ELF-1 (cell line): ENCODE measurements around the gene PDZD2.
"Not testable (repeated sequence)": the region's sequence is repeated elsewhere in the genome, so short reads cannot be mapped to it uniquely, and the experiment has no call there.

Experiments
- DNase-seq: peaks from one replicate; pipeline ENCODE4 v3.0.0-alpha.2; 2016; ENCODE audit warnings: low read depth, low spot score

PDZD2 gene

DNA sequence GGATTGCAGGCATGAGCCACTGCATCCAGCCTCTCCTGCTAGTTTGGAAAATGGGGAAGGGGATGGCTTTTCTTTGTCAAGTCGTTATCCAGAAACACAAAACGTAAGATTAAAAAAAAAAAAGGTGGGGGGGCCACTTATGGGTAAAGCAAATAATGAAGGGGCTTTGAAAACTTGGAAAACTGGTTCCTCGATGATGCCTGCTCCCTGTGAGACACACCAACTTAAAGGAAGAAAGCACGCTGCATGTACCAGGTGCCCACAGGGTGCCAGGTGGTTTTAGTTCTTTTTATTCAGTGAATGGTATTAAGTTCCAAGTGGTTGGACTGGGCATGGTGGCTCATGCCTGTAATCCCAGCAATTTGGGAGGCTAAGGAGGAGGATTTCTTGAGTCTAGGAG is 365.1 kb downstream of the PDZD2 start:
- DNase-seq = no peak

DNA sequence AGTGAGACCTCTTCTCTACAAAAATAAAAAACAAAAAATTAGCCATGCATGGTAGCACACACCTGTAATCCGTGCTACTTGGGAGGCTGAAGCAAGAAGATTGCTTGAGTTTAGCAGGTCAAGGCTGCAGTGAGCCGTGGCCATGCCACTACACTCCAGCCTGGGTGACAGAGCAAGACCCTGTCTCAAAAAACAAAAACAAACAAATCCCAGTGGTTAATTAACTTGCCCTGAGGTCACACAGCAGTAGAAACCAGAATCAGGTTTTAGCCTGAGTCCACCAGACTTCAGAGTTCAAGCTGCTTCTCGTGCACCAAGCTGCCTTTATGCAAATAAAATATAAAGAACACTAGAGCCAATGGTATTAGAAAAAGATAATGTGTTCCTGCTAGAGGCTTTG is 365.5 kb downstream of the PDZD2 start:
- peak; percentile 62 for DNase-seq

DNA sequence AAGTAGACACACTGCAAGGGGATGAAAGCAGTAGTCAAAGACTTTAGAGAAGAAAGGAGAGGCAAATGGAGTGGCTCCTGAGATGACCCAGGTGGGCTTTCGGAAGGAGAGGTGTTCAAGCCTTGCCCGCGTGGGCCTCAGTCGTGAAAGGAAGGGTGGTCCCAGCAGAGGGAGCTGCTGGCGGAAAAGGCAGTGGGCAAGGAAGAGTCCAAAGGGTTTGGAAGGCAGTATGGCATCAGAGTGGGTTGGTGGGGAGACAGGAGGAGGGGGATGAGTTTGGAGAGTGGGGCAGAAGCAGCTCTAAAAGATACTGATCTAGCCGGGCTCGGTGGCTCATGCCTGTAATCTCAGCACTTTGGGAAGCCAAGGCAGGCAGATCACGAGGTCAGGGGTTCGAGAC is 369.8 kb downstream of the PDZD2 start:
- no peak for DNase-seq

DNA sequence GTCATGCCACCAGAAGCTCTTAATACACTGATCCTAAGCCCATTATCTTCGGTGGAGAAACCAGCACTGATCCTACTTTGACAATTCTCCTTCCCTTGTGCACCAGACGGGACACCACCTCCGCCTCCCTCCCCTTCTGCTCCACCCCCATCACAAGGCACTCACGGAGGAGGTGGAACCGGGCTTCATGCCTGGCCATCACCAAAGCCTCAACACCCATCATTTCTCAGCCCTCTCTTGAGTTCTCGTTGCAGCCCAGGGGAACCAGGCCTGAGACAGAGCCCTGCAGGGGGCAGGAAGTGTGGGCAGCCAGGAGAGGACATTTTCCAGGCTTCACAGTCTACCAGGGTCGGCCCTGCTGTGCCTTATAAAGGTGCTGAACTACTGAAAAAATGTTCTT is 374.7 kb downstream of the PDZD2 start:
- peak; percentile 56 for DNase-seq

DNA sequence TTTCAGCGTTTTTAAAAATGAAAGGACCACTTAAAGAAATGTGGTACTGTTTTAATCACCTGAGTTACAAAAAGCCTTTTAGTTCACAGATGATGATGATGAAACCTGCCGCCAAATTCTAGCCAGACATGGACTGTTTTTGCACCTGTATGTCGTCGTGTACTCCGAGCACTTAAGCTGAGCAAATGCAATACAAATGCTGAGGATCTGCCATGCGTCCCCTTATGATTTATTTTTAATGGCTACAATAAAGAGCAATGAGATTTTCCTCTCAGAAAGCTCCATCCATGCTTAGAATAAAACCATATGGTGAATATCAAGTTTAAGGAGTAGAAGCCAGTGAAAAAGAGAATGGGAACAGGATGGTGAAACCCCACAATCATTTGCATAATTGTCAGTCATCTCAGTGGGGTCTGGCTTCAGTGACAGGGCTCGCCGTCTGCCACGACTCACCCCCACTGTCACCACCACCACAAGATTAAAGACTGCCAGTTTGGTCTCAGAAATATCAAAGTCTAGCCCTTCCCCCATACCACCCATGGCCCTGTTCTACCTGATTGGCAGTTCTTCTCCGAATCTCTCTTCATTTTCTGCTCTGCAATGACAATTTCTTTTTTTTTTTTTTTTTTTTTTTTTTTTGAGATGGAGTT is 375.3 kb downstream of the PDZD2 start:
- DNase-seq = no peak

- DNase-seq = not testable (repeated sequence)
These were observed 376.3 kb downstream of the PDZD2 start for GRCh38 chr5:32015262-32015661.

DNA sequence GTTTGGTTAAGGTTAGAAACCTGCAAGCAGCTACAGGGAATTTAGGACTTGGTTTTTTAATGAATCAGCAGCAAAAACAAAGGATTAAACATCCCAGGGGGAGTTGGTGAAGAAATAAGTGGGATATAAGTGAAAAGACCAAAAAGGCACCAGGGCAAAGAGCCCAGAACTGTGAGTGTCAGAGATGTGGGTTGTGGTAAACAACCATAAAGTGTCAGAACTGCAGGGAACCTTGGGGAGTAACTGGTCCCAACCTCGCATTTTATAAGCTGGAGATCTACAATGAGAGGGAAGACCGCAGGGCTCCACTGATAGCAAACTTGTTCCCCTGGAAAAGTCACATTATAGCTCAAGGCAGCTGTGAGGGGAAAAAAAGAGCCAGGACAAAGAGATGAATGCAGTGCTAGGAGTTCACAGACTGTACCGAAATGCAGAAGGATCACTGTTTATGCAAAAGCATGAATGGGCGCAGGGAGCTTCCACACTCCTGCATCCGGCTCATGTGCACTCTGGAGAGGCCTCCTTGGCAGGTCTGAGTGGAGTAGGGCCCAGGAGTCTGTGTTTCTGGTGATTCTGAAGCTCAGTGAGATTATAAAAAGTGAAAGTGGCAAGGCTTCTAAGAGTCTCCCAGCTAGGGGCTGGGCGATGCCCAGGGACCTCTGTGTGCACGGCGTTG is 378.9 kb downstream of the PDZD2 start:
- peak; percentile 46 for DNase-seq

- no peak for DNase-seq
These were observed 379.8 kb downstream of the PDZD2 start for GRCh38 chr5:32018476-32019436.

DNA sequence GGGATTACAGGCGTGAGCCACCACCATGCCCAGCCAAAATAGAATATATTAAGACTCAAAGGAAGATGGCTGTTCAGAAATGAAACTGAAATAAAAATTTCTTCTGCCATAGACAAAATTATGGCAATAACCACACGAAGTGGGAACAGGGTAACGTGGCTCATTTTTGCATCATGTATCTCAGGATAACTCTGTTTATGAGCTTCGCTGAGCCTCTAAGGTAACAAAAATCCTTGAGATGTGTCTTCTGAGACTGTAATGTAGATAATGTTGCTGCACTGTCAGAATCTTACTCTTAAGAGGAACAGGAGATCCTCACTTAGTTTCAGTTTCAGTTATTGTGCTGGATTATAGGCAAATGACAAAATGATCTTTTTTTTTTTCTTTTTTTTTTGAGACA is 381.3 kb downstream of the PDZD2 start:
- DNase-seq = no peak

DNA sequence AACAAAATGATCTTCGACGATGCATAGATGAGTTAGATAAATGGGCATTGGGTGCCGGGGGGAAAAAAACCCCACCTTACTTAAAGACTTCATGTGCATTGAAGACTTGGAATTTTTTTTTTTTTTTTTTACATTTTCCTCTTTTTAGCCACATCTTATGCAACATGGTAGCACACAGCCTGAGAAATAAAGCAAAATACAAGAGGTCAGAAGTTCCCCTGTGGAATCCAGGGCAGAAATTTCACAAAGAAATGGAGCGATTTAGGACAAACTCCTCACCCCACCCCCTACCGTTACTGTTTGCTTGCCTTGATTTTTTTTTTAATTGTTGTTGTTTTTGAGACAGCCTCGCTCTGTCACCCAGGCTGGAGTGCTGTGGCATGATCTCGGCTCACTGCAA is 382.0 kb downstream of the PDZD2 start:
- DNase-seq = no peak

- no peak for DNase-seq
These were observed 382.8 kb downstream of the PDZD2 start for GRCh38 chr5:32021771-32022170.

- DNase-seq = no peak
These were observed 383.7 kb downstream of the PDZD2 start for GRCh38 chr5:32022638-32023037.

GRCh38 chr5:32023816-32024215 is 384.9 kb downstream of the PDZD2 start:
- DNase-seq = no peak

- peak; percentile 60 for DNase-seq
These were observed 385.8 kb downstream of the PDZD2 start for GRCh38 chr5:32024751-32025150.

DNA sequence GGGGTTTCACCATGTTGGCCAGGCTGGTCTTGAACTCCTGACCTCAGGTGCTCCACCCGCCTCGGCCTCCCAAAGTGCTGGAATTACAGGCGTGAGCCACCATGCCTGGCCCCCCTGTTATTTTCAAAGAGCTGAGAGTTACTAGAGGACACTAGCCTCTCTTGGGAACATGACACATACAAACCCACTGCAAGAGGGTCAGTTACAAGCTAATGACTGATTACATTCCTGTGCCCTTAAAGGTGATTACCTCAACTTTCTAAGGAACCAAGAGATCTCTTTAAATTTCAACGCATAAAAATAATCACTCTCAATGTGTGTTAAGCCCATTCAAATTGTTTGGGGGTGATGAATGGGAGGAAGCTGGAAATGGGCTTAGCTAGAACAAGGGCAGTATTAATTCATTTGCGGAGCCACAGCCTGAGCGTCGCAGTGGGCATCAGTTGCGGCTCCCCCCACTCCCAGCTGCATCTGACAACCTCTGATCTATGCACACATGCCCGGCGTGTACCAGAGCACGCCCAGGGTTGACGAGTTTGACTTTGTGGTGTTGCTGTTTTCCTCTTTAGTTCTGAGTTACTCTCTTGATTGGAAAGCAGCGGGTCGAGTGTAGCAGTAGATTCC is 388.3 kb downstream of the PDZD2 start:
- no peak for DNase-seq

DNA sequence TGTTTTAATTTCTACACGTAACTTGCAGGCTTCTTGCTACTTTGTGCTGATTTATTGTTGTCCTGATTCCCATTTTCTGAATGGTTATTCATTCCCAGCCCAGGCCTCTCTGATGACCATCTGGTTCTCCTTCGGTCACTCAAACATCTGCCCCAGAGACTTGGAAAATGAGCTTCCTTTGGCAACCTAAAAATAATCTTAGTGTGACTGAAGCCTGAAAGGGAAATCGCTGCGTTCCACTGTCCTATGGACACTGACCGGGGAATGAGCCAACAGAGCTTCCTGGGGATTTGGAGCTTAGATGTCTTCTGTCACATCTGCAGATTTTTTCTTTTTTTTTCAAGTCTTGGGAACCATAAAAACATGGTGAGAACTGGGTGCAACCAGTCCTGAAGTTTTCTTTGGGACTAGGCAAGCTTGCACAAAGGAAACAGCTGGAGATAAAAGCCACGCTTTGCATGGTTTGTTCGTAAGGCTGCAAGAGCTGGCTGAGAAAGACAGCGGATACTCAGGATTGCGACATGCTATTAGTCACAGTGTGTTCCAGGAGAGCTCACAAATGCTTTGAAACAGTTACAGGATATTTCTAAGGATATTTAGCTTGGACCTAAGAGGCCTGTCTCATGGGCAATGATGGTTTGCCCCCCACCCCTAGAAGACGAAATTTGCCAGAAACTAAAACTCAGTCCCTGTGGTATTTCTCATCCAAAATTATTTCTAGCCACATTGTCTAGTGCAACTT is 389.0 kb downstream of the PDZD2 start:
- DNase-seq = peak; percentile 69

GRCh38 chr5:32029261-32029660 is 390.3 kb downstream of the PDZD2 start:
- DNase-seq = no peak

- no peak for DNase-seq
These were observed 390.9 kb downstream of the PDZD2 start for GRCh38 chr5:32029781-32030180.

DNA sequence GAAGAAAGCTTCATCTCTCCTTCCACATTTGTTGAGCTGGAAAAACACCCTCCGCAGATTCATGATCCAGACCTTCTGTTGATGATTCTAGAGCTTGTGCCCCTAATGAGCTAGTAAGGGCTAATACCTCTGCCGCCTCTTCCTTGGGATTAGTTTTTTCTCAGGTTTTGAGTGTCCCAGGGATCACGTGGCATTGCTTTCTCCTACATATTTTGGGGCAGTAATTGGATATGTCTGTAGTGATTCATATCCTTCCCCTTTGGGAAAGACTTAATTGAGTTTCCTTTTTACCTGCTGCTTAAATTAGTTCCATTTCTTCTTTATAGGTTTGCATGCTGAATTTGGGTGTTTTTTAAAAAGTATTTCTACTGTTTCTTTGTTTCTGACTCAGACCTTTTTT is 391.3 kb downstream of the PDZD2 start:
- no peak for DNase-seq

DNA sequence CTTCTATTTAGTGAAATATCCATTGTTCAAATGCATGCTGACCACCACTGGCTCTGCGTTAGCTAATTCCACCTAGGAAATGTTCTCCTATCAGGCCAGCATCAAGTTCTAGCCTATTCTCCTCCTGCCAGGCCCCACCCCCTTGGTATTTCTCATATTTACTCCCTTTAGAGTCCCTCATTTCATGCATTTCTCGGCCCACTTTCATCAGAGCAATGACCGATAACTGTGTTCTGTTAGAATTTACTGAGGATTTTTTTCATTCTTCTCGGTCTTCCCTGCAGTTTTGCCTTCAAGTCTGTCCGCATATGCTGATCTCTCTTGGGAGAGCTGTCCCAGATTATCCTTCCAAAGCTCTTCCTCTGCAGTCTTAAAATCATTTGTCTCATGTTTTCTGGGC is 391.8 kb downstream of the PDZD2 start:
- no peak for DNase-seq

DNA sequence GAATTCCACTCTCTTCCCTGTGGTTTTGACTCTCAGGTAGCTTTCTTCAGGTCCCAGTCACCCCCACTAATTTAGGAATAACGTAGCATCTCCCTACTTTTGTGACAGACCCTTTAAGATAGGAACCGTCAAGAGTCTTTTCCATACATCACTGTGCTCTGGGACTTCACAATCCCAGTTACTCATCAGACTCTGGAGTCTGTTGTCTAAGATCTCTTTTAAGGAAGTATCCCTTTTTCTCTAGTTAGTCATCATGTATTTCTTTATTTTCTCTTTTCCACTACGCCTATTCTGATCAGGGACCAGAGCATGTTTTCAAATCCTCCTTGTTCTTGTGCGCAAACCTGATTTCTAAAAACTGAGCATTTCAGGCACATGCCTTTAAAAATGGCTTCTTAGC is 392.2 kb downstream of the PDZD2 start:
- no peak for DNase-seq
